Measurements from ENCODE around the gene DCAF11.

Gene DCAF11

DNA sequence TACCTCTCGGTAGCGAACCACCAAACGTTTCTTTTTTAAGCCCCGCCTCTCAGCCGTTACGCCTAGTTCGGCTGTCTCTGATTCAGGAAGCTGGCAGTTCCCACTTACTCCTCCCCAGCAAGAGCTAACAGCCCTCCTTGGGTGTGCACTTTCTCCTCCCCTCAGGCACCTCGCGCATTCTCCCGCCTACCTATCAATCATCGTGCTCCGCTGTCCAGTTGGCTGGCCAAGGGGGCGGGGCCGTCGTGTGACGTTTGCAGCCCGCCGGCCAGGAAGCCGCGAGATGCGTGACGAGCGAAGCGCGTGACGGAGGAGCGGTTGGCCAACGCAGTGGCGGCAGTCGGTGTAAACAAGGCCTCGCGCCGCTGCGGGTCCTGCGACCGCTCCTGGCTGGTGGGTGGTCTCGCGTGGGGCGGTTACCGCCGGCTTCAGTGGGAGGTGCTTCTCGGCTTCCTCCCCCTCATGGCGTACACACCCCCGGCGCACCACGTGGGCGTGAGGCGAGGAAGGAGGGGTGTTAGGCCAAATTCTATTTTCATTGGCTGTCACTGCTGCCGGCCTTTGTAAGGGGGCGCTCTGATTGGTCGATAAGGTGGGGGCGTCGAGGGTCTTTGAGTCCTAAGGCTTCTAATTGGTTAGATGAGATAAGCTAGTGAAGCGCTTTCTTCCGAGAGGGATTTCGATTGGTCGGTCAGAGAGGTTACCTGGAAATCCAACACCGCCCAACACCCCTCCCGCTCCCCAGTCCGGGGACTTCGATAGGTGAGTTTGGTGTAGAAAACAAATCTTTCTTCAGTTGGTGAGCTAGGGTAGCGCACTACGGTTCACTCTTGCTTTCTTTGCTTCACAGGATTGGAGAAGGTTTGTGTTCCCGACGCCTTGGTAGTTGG is at the start of gene DCAF11, which contains the start of gene NRL:
DCAF11 (plus strand) TSS at position 246 of the 890 bp plus-strand sequence. CDS start 818 bp downstream, outside the sequence.
NRL (minus strand) TSS at position 418 of the 890 bp plus-strand sequence. CDS start 32,101 bp downstream, outside the sequence.
- DNase-seq: peak; percentile 98

DNA sequence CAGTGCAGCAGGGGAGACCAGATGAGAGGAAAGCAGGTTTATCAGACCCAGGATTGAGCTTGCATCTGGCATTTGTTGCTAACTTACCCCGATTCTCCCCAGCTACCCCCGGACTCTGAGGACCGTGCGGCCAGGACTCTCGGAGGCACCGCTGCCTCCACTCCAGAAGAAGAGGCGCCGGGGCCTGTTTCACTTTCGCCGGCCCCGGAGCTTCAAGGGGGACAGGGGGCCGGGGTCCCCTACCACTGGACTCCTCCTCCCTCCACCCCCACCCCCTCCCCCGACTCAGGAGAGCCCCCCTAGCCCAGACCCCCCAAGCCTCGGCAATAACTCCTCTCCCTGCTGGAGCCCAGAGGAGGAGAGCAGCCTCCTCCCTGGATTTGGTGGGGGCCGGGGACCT is 49.7 kb upstream of the DCAF11 start:
- DNase-seq: no peak

DNA sequence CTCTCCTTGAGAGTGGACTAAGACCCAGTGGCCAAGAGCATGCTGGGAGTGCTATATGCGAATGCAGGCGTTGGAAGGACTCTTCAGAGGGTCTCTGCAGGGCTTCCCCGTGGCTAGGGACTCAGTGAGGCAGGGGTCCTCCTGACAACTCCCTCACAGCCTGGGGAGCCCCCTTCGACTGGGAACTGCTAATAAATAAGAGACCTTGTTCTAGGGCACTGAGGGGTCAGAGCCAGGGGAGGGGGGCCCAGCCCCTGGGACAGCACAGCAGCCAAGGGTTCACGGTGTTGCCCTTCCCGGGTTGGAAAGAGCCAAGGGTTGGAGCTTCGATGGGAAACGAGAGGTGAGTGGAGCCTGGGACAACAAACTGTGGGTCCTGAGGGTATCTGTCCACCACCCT is 49.2 kb upstream of the DCAF11 start:
- DNase-seq: no peak

DNA sequence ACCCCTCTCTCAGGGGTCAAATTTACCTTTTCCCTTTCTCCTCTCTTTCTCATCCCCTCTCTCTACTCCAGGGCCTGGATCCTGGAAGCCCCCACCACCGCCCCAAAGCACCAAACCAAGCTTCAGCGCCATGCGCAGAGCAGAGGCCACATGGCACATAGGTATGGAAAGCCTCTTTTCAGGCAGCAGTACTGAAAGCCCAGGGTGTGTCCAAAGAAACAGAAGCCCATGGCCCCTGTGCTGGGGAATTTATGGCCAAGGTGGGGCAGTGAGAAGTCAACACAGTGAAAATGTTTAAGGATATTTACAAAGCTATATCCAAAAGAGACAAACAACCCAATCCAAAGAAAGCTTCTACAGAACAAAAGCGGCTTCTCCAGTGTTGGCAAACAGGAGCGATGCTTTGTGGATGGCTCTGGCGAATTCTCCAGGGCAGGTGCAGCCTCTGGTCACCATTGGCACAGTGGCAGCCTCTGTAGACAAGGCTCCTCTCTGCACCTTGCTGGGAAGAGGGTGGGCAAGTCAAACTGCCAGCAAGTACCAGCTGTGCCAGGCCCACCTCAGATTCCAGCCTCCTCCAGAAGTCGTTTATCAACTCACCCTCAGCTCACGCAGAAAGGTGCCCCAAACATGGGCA is 48.0 kb upstream of the DCAF11 start:
- DNase-seq: no peak

GRCh38 chr14:24067133-24068082 is 47.2 kb upstream of the DCAF11 start:
- no peak for DNase-seq

DNA sequence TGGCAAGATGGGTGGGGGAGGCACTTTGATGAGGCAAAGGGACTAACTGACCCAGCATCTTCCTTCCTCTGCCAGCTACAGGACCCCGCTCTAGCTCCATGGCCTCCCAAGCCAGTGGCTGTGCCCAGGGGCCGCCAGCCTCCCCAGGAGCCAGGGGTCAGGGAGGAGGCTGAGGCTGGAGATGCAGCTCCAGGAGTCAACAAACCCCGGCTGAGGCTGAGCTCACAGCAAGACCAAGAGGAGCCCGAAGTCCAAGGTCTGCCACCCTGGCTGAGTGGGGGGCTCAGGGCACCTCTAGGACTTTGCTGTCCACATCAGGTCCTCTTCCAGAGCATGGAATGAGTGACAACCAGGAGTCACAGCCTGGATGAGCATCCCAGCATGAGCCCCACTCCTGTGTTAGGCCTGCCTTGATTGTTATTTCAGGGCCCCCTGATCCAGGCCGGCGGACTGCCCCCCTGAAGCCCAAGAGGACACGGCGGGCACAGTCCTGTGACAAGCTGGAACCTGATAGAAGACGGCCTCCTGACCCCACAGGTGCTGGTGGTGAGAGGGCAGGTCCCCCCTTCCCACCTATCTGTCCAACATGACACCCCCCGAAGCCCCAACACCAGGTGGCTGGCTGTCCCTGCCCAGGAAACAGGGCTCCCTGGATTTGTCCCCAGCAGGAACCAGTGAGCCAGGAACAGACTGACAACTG is 45.7 kb upstream of the DCAF11 start:
- DNase-seq: no peak

DNA sequence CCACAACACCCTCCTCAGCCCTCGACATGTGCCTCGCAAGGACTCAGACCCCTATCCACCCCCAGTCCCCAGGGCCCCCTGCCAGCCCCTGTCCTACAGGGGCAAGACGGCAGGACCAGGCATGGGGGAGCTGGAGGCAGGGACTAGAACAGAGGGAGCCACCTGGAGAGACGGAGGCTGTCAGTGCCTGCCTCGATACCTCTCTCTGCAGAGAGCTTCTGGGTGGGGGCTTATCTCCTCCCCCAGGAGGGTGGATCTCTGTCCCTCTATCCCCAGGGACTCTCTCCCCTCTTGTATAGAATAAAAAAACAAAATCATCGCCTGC is 45.2 kb upstream of the DCAF11 start:
- no peak for DNase-seq

DNA sequence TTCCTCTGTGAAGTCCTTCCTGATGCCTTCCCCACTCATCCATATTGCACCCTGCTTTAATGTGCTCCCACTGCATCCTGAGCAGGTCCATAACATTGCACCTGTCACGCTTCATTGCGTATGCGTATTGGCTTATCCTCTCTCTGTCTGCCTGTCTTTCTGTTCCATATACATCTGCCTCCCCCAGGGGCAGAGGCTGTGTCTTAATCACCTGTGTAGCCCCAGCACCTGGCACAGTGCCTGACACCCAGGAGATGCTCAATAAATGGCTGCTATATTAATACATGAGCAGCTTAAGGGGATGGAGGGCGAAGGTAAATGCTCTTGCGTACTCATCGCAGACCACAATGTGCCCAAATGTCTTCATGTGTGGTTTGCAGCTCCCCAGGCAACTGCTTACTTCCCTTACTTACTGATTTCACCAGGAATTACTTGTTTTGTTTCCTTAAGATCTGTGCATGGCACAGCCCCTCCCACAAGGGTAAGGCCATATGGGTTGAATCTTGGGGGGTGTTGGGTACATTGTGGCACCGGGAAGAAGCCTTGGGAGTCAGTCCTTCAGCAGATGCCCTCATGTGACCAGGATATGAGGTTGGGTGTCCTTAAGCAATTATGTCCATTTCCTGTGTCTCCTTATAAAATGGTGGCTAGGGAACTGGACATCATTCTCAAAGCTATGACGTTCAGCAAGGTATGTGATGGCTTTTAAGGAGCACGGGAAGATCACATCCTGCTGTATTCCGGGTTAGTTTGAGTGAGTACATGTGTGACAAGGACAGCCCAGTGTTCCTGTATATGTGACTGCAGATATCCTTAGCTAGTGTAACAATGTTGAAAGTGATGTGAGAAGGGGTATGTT is 44.1 kb upstream of the DCAF11 start:
- no peak for DNase-seq

DNA sequence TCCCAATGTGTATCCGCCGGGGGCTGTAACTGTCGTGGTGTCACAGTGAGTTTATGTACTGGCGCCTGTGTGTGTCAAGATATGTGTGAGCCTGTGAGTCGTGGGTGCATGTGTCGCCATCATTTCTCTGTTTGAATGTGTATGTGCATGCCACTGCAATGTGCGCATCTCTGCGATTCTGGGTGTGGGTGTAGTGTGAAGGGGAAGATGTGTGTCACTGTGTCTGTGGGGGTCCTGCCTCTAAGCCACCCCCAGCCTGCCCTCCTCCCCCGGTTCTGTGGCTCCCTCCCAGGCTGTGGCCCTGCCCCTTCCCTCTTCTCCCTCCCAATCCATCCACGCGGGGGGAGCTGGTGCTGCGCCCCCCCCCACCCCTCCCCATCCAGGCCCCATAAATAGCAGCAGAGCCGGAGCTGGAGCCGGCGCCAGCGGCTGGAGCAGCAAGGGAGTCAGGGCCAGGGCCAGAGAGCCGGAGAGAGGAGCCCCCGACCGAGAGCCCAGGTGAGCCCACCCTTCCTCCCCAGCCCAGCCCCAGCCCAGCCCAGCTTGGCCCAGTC is 43.4 kb upstream of the DCAF11 start, which contains the start of gene CPNE6:
CPNE6 (plus strand) TSS at position 419 of the 554 bp plus-strand sequence. CDS start 1,375 bp downstream, outside the sequence.
- peak; percentile 37 for DNase-seq

DNA sequence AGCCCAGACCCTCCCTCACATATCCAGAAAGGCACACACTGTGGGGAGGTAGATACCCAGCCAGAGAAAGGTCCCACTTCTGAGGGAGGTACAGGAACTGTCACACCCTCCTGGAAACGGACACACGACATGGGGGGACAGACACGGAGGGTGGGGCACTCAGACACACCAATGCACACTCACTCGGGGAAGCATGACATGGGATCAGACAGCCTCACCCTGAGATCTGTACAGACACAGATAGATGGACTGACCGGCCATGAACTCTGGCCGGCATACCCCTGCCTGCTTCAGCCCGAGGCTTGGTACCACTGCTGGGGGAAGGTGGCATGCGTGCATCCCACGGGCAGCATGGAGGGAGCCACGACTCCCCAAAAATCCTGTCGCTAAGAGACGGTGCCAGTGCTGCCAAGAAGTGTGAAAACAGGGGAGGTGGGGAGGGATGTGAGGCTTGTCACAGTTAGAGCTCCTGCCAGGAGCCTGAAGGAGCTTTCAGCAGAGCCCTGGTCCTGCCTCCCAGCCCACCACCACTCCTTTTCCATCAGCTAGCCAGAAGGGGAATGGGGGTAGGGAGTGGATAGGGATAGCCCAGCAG is 42.6 kb upstream of the DCAF11 start:
- no peak for DNase-seq

DNA sequence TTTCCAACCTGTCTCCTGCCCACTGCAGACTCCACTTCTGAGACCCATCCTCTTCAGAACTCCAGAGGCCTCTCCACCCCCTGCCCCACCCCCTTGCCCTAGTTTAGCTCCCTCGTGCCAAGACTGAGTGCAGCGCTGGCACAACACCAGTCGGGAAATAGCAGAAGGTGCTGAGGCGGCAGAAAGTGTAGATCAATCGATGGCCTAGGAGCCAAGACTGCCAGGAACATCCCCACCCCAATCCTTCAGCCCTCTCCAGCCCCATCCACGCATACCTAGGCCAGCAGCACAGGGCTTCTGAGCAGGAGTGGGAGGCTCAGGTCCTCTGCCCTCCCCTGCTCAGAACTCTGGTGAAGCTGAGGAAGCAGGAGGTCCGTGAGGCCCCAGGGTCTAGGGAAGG is 42.1 kb upstream of the DCAF11 start:
- DNase-seq: no peak

DNA sequence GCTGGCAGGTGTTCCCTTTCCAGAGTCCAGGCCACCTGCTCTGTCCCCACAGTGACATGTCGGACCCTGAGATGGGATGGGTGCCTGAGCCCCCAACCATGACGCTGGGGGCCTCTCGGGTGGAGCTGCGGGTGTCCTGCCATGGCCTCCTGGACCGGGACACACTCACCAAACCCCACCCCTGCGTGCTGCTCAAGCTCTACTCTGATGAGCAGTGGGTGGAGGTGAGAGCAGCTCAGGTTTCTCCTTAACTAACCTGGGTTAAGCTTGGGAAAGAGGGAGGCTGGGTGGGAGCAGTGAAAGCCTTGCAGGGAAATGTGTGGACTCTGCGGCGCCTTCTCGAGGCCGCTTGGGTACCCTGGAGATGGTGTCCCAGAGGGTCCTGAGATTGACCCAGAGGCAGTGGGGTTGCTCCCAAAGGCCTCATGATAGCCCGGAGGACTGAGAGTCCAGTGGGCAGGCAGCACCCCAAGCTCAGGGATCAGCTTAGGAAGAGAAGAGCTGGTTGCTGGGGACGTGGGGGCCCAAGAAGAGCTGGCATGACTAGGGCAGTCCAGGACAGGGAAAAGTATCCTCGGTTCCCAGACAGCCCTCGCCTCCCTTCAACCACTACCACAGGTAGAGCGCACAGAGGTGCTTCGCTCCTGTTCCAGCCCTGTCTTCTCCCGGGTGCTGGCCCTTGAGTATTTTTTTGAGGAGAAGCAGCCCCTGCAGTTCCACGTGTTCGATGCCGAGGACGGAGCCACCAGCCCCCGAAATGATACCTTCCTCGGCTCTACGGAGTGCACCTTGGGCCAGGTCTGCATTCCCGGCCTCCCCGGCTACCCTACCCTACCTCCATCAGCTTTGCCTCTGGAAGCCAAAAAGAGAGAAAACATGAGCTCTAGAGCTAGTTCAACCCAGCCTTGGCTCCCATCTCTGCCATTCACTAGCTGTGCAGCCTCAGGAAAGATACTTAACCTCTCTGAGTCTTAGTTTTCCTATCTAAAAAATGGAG is 41.4 kb upstream of the DCAF11 start:
- no peak for DNase-seq

- no peak for DNase-seq
Observed at GRCh38 chr14:24074625-24075484, 39.7 kb upstream of the DCAF11 start.

DNA sequence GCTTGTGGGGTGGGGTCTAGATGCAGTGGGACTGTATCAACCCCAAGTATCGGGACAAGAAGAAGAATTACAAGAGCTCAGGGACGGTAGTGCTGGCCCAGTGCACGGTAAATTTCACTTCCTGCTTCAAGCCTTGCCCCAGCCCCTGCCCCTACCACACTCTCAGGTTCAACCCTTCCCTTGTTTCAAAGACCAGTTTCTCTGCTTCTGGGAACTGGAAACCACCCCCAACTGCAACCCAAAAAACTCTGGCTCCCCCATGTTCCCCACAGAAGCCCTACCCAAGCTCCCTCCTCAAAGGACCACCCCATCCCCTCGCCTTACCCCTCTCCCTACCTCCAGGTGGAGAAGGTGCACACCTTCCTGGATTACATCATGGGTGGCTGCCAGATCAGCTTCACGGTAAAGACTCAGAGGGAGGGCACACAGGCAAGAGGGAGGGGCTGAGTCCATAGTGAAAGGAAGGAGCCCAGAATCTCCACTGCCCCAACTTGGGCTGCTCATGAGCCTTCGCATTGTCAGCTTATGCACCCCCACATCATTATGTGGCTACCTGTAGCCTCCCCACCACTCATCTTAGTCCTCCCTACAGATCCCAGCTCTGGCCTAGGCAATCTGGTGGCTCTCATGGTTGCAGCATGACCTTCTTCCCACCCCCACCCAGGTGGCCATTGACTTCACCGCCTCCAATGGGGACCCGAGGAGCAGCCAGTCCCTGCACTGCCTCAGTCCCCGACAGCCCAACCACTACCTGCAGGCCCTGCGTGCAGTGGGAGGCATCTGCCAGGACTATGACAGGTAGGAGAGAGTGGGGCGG is 38.9 kb upstream of the DCAF11 start:
- DNase-seq: no peak

GRCh38 chr14:24076302-24076601 is 38.3 kb upstream of the DCAF11 start:
- DNase-seq: no peak

DNA sequence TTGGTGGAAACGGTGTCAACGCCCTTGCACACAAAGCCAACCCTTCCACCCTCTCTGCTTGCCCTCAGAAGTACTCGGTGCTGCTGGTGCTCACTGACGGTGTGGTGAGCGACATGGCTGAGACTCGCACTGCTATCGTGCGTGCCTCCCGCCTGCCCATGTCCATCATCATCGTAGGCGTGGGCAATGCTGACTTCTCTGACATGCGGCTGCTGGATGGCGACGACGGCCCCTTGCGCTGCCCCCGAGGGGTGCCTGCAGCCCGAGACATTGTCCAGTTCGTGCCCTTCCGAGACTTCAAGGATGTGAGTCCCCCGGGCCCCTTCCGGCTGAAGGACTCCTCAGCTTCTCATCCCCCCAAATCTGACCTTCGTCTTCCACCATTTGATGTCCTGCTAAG is 37.5 kb upstream of the DCAF11 start:
- no peak for DNase-seq

DNA sequence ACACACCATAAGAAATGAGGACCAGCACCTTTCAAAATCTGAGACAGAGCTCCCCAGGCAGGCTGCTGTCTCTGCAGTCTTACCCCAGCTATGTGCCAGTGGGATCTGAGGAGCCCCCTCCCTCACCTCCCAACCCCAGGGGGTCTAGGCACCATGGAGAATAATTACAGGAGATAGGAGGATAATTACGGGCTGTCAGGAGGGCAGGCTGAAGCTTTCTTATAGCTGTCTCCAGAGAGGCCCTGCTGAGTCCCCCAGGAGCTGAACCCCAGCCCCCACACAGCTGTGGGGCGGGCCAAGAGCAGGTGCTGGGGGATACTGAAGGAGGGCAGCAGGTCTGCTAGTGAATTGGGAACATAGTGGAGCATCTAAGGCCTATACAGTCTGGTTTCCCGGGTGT is 36.4 kb upstream of the DCAF11 start:
- no peak for DNase-seq

All from activated naive CD4-positive, alpha-beta T cell treated with anti-CD3 and anti-CD28 coated beads, Interleukin-2, amount 50 U/mL, for 16 hours (primary cell).